ENCODE measurements around the gene FAM234A.

Gene FAM234A

DNA sequence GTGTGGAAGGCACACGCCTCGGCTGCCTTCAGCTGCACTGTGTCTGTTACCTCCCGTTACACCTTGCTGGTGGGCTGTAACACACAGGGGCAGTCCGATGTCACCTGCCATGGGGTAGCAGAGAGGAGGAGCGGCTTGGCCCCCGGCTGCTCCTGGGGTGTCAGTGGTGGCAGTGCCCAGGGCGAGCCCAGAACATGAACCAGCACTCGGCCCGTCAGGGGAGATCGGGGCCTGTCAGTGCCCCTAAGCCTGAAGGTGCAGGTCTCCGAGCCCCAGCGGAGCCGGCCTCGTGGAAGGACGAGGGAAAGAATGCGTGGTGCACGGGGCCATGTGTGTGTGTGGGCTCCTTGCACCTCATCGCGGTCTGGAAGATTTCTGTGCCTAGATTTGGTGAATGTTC lies 25.7 kb downstream of the FAM234A start:
- Histone ChIP-seq H3K4me2 (ENCODE audit: low read length) (no peak overlapping the region), H2BK12ac (ENCODE audit: low read length) (no peak overlapping the region), H3K79me2 (ENCODE audit: control insufficient read depth, insufficient read depth, low read length, poor library complexity) (no peaks in the 10 kb centered on the region), H3K36me3 (ENCODE audit: control insufficient read depth in 1 of 2, insufficient read depth in 2 of 2, low read length in 2 of 2) (peaks cover 49 to 53% of the 10 kb centered on the region in 2 experiments), H3K9me3 (ENCODE audit: insufficient read depth, low read depth, low read length) (no peaks in the 10 kb centered on the region), H2BK120ac (ENCODE audit: insufficient read depth, low read length, poor library complexity) (no peak overlapping the region), H3K27ac (ENCODE audit: low read depth, low read length) (no peak overlapping the region), H3K18ac (ENCODE audit: low read length) (no peak overlapping the region), H3K79me1 (ENCODE audit: low read length) (no peaks in the 10 kb centered on the region), H3K4me3 (ENCODE audit: low read depth, low read length) (no peak overlapping the region), H3K9ac (ENCODE audit: low read length) (no peak overlapping the region), H2BK5ac (ENCODE audit: low read depth, low read length, poor library complexity) (no peak overlapping the region), H3K23ac (ENCODE audit: low read length) (no peak overlapping the region), H3K27me3 (ENCODE audit: insufficient read depth, low read length) (no peaks in the 10 kb centered on the region), H2AK5ac (ENCODE audit: low read length) (no peak overlapping the region), H4K12ac (ENCODE audit: low read depth, low read length) (no peak overlapping the region), H3K4ac (ENCODE audit: low read depth, low read length) (no peak overlapping the region), H2AFZ (ENCODE audit: insufficient read depth, low read length, poor library complexity) (no peak overlapping the region), H4K91ac (ENCODE audit: low read depth, low read length) (no peak overlapping the region), H3K4me1 (ENCODE audit: control insufficient read depth in 1 of 2, insufficient read depth in 2 of 2, low read length in 2 of 2) (no peaks in the 10 kb centered on the region), H3K14ac (ENCODE audit: low read length) (no peak overlapping the region), H4K8ac (ENCODE audit: low read depth, low read length) (no peak overlapping the region)
- DNase-seq: no peak
- no CpG with 5 or more reads among the region's 19 CpGs for WGBS (ENCODE audit: extremely low coverage, insufficient coverage, insufficient read length)

GRCh38 chr16:261031-261691 lies 26.5 kb downstream of the FAM234A start:
- H2BK5ac ChIP-seq (ENCODE audit: low read depth, low read length, poor library complexity): no peak overlapping the region
- no peak overlapping the region for H3K4ac ChIP-seq (ENCODE audit: low read depth, low read length)
- H3K23ac ChIP-seq (ENCODE audit: low read length): no peak overlapping the region
- no peak overlapping the region for H4K12ac ChIP-seq (ENCODE audit: low read depth, low read length)
- no peak overlapping the region for H3K4me2 ChIP-seq (ENCODE audit: low read length)
- H3K14ac ChIP-seq (ENCODE audit: low read length): no peak overlapping the region
- no peak overlapping the region for H3K27ac ChIP-seq (ENCODE audit: low read depth, low read length)
- no peak overlapping the region for H2BK120ac ChIP-seq (ENCODE audit: insufficient read depth, low read length, poor library complexity)
- H4K8ac ChIP-seq (ENCODE audit: low read depth, low read length): no peak overlapping the region
- H2AFZ ChIP-seq (ENCODE audit: insufficient read depth, low read length, poor library complexity): no peak overlapping the region
- H3K27me3 ChIP-seq (ENCODE audit: insufficient read depth, low read length): no peaks in the 10 kb centered on the region
- no peak overlapping the region for H4K91ac ChIP-seq (ENCODE audit: low read depth, low read length)
- WGBS (ENCODE audit: extremely low coverage, insufficient coverage, insufficient read length): no CpG with 5 or more reads among the region's 28 CpGs
- no peak for DNase-seq
- H3K18ac ChIP-seq (ENCODE audit: low read length): no peak overlapping the region
- no peaks in the 10 kb centered on the region for H3K79me2 ChIP-seq (ENCODE audit: control insufficient read depth, insufficient read depth, low read length, poor library complexity)
- no peak overlapping the region for H3K9ac ChIP-seq (ENCODE audit: low read length)
- no peaks in the 10 kb centered on the region for H3K4me1 ChIP-seq (ENCODE audit: control insufficient read depth in 1 of 2, insufficient read depth in 2 of 2, low read length in 2 of 2)
- no peak overlapping the region for H2BK12ac ChIP-seq (ENCODE audit: low read length)
- no peaks in the 10 kb centered on the region for H3K79me1 ChIP-seq (ENCODE audit: low read length)
- no peak overlapping the region for H2AK5ac ChIP-seq (ENCODE audit: low read length)
- H3K9me3 ChIP-seq (ENCODE audit: insufficient read depth, low read depth, low read length): no peaks in the 10 kb centered on the region
- H3K4me3 ChIP-seq (ENCODE audit: low read depth, low read length): no peak overlapping the region
- H3K36me3 ChIP-seq (ENCODE audit: control insufficient read depth in 1 of 2, insufficient read depth in 2 of 2, low read length in 2 of 2): peaks cover 47 to 50% of the 10 kb centered on the region in 2 experiments

GRCh38 chr16:262121-262745 lies 27.6 kb downstream of the FAM234A start:
- Histone ChIP-seq H3K4ac (ENCODE audit: low read depth, low read length) (no peak overlapping the region), H2BK12ac (ENCODE audit: low read length) (no peak overlapping the region), H3K9ac (ENCODE audit: low read length) (no peak overlapping the region), H2BK120ac (ENCODE audit: insufficient read depth, low read length, poor library complexity) (no peak overlapping the region), H3K27ac (ENCODE audit: low read depth, low read length) (no peak overlapping the region), H3K14ac (ENCODE audit: low read length) (no peak overlapping the region), H4K8ac (ENCODE audit: low read depth, low read length) (no peak overlapping the region), H3K36me3 (ENCODE audit: control insufficient read depth in 1 of 2, insufficient read depth in 2 of 2, low read length in 2 of 2) (peaks cover 47 to 50% of the 10 kb centered on the region in 2 experiments), H2AFZ (ENCODE audit: insufficient read depth, low read length, poor library complexity) (no peak overlapping the region), H3K9me3 (ENCODE audit: insufficient read depth, low read depth, low read length) (peaks cover under 1% of the 10 kb centered on the region), H3K79me1 (ENCODE audit: low read length) (no peaks in the 10 kb centered on the region), H4K12ac (ENCODE audit: low read depth, low read length) (no peak overlapping the region), H4K91ac (ENCODE audit: low read depth, low read length) (no peak overlapping the region), H2BK5ac (ENCODE audit: low read depth, low read length, poor library complexity) (no peak overlapping the region), H3K23ac (ENCODE audit: low read length) (no peak overlapping the region), H3K4me1 (ENCODE audit: control insufficient read depth in 1 of 2, insufficient read depth in 2 of 2, low read length in 2 of 2) (no peaks in the 10 kb centered on the region), H3K4me3 (ENCODE audit: low read depth, low read length) (no peak overlapping the region), H3K18ac (ENCODE audit: low read length) (no peak overlapping the region), H3K27me3 (ENCODE audit: insufficient read depth, low read length) (no peaks in the 10 kb centered on the region), H2AK5ac (ENCODE audit: low read length) (no peak overlapping the region), H3K79me2 (ENCODE audit: control insufficient read depth, insufficient read depth, low read length, poor library complexity) (no peaks in the 10 kb centered on the region), H3K4me2 (ENCODE audit: low read length) (no peak overlapping the region)
- no CpG with 5 or more reads among the region's 29 CpGs for WGBS (ENCODE audit: extremely low coverage, insufficient coverage, insufficient read length)
- DNase-seq: no peak

- no peak overlapping the region for H4K91ac ChIP-seq (ENCODE audit: low read depth, low read length)
- H3K79me1 ChIP-seq (ENCODE audit: low read length): no peaks in the 10 kb centered on the region
- H3K18ac ChIP-seq (ENCODE audit: low read length): no peak overlapping the region
- no peak overlapping the region for H3K4me3 ChIP-seq (ENCODE audit: low read depth, low read length)
- H2BK120ac ChIP-seq (ENCODE audit: insufficient read depth, low read length, poor library complexity): no peak overlapping the region
- H4K8ac ChIP-seq (ENCODE audit: low read depth, low read length): no peak overlapping the region
- no peak overlapping the region for H3K9ac ChIP-seq (ENCODE audit: low read length)
- H3K23ac ChIP-seq (ENCODE audit: low read length): no peak overlapping the region
- no peak overlapping the region for H4K12ac ChIP-seq (ENCODE audit: low read depth, low read length)
- no peaks in the 10 kb centered on the region for H3K79me2 ChIP-seq (ENCODE audit: control insufficient read depth, insufficient read depth, low read length, poor library complexity)
- H3K14ac ChIP-seq (ENCODE audit: low read length): no peak overlapping the region
- peaks cover 9% of the 10 kb centered on the region for H3K9me3 ChIP-seq (ENCODE audit: insufficient read depth, low read depth, low read length)
- H2BK12ac ChIP-seq (ENCODE audit: low read length): no peak overlapping the region
- no peak for DNase-seq
- no peak overlapping the region for H3K4ac ChIP-seq (ENCODE audit: low read depth, low read length)
- H3K4me2 ChIP-seq (ENCODE audit: low read length): no peak overlapping the region
- H2AK5ac ChIP-seq (ENCODE audit: low read length): no peak overlapping the region
- H3K27me3 ChIP-seq (ENCODE audit: insufficient read depth, low read length): no peaks in the 10 kb centered on the region
- no peak overlapping the region for H3K27ac ChIP-seq (ENCODE audit: low read depth, low read length)
- WGBS (ENCODE audit: extremely low coverage, insufficient coverage, insufficient read length): no CpG with 5 or more reads among the region's 35 CpGs
- no peak overlapping the region for H2BK5ac ChIP-seq (ENCODE audit: low read depth, low read length, poor library complexity)
- no peak overlapping the region for H2AFZ ChIP-seq (ENCODE audit: insufficient read depth, low read length, poor library complexity)
- H3K36me3 ChIP-seq (ENCODE audit: control insufficient read depth in 1 of 2, insufficient read depth in 2 of 2, low read length in 2 of 2): peaks cover 47 to 50% of the 10 kb centered on the region in 2 experiments
- H3K4me1 ChIP-seq (ENCODE audit: control insufficient read depth in 1 of 2, insufficient read depth in 2 of 2, low read length in 2 of 2): no peaks in the 10 kb centered on the region
Measured at GRCh38 chr16:263182-263774, 28.7 kb downstream of the FAM234A start.
